RWPE2 (cell line): ENCODE measurements around the gene RAB11A.

Experiments
- ATAC-seq: fragments of 200-7000 bp; cut with Tn5 transposase; 3 replicates; pipeline ENCODE4 v1.9.1; 2021; ENCODE audit warnings: low read depth
- DNase-seq: peaks from one replicate; pipeline ENCODE4 v3.0.0-alpha.2; 2020; ENCODE audit warnings: low spot score
- H3K27ac ChIP-seq: fragments of 450-650 bp; 2 replicates; pipeline ENCODE4 v1.5.1; 2017; ENCODE audit warnings: mild to moderate bottlenecking; ENCODE audit not compliant: poor library complexity, severe bottlenecking
- H3K27me3 ChIP-seq: fragments of 250-450 bp; sonication (Bioruptor Pico); 2 replicates; pipeline ENCODE4 v1.5.1; 2021; ENCODE audit warnings: mild to moderate bottlenecking, moderate library complexity; ENCODE audit not compliant: insufficient read depth, poor library complexity, severe bottlenecking
- H3K36me3 ChIP-seq: fragments of 250-450 bp; sonication (Bioruptor Pico); 2 replicates; pipeline ENCODE4 v1.5.1; 2020; ENCODE audit warnings: low read depth, mild to moderate bottlenecking, moderate library complexity
- H3K4me1 ChIP-seq: fragments of 250-450 bp; sonication (Bioruptor Pico); 2 replicates; pipeline ENCODE4 v1.5.1; 2021; ENCODE audit warnings: mild to moderate bottlenecking, moderate library complexity; ENCODE audit not compliant: insufficient read depth, poor library complexity, severe bottlenecking
- H3K4me3 ChIP-seq: fragments of 250-450 bp; sonication (Bioruptor Pico); 2 replicates; pipeline ENCODE4 v1.5.1; 2021; ENCODE audit warnings: mild to moderate bottlenecking, moderate library complexity; ENCODE audit not compliant: severe bottlenecking
- H3K9me3 ChIP-seq: fragments of 250-450 bp; sonication (Bioruptor Pico); 2 replicates; pipeline ENCODE4 v1.5.1; 2021; ENCODE audit warnings: mild to moderate bottlenecking, moderate library complexity; ENCODE audit not compliant: severe bottlenecking
- CTCF ChIP-seq: fragments of 450-650 bp; IDR thresholded peaks from one replicate; pipeline ENCODE4 v1.5.1; 2017; ENCODE audit warnings: mild to moderate bottlenecking, moderate library complexity; ENCODE audit not compliant: poor library complexity, severe bottlenecking

RAB11A gene

GRCh38 chr15:65917936-65918335 lies 48.6 kb downstream of the RAB11A start:
- Histone ChIP-seq H3K9me3 (no peaks in the 10 kb centered on the region), H3K27ac (no peak overlapping the region), H3K4me3 (no peak overlapping the region), H3K4me1 (no peaks in the 10 kb centered on the region), H3K36me3 (no peaks in the 10 kb centered on the region), H3K27me3 (no peaks in the 10 kb centered on the region)
- TF ChIP-seq CTCF = no peak
- DNase-seq (peak; percentile 57), ATAC-seq (no peak)

- H3K27ac ChIP-seq = no peak overlapping the region
- no peak for TF ChIP-seq CTCF
- no peaks in the 10 kb centered on the region for H3K27me3 ChIP-seq
- DNase-seq (no peak), ATAC-seq (no peak)
- no peaks in the 10 kb centered on the region for H3K4me1 ChIP-seq
- H3K9me3 ChIP-seq = no peaks in the 10 kb centered on the region
- no peaks in the 10 kb centered on the region for H3K36me3 ChIP-seq
- no peak overlapping the region for H3K4me3 ChIP-seq
Observed at GRCh38 chr15:65918357-65918920, 49.1 kb downstream of the RAB11A start.

- Histone ChIP-seq H3K4me1 (no peaks in the 10 kb centered on the region), H3K4me3 (no peak overlapping the region), H3K9me3 (no peaks in the 10 kb centered on the region), H3K27me3 (no peaks in the 10 kb centered on the region), H3K27ac (no peak overlapping the region), H3K36me3 (no peaks in the 10 kb centered on the region)
- DNase-seq (peak; percentile 38), ATAC-seq (no peak)
- no peak for TF ChIP-seq CTCF
Observed at GRCh38 chr15:65918945-65919344, 49.7 kb downstream of the RAB11A start.

GRCh38 chr15:65919353-65919752 lies 50.1 kb downstream of the RAB11A start:
- H3K4me3 ChIP-seq = no peak overlapping the region
- H3K27me3 ChIP-seq = no peaks in the 10 kb centered on the region
- no peak overlapping the region for H3K27ac ChIP-seq
- no peak for TF ChIP-seq CTCF
- ATAC-seq (no peak), DNase-seq (peak; percentile 22)
- H3K4me1 ChIP-seq = no peaks in the 10 kb centered on the region
- no peaks in the 10 kb centered on the region for H3K36me3 ChIP-seq
- H3K9me3 ChIP-seq = no peaks in the 10 kb centered on the region

GRCh38 chr15:65920121-65920520 lies 50.8 kb downstream of the RAB11A start:
- DNase-seq = peak; percentile 54
- H3K27me3 ChIP-seq = no peaks in the 10 kb centered on the region
- ATAC-seq = no peak
- TF ChIP-seq CTCF = no peak
- H3K4me1 ChIP-seq = no peaks in the 10 kb centered on the region
- H3K4me3 ChIP-seq = no peak overlapping the region
- H3K27ac ChIP-seq = no peak overlapping the region
- no peaks in the 10 kb centered on the region for H3K9me3 ChIP-seq
- no peaks in the 10 kb centered on the region for H3K36me3 ChIP-seq
